Mucosa of gallbladder (tissue), 1 donor: ENCODE data around the gene CAPN12. TPM values are rescaled to one million over a fixed set of nuclear protein-coding genes. Genes with fewer than 3 reads are reported as not detected.

Experiments used
- DNase-seq: peaks from one replicate; pipeline ENCODE4 v3.0.0-alpha.2; 2020; ENCODE audit warnings: low spot score
- total RNA-seq: library from RNA; stranded (reverse); gene quantifications from one replicate; pipeline ENCODE4 v1.2.1, GENCODE V29; 2021
- donor health status: DM: no; HTN: no; CAD: no.

CAPN12 gene
- total RNA-seq, 1 donor from 2014 or later: 206 TPM

- no peak for DNase-seq
Observed at GRCh38 chr19:38682195-38682867, 61.9 kb downstream of the CAPN12 start.

Other genes with a start within 250 kb of the CAPN12 start
- gene MAP4K1, start 126.5 kb downstream of the CAPN12 start, total RNA-seq: 8.2 TPM
- 233 TPM for gene EIF3K, start 125.3 kb downstream of the CAPN12 start, total RNA-seq
- 628 TPM for gene ACTN4, start 96.8 kb downstream of the CAPN12 start, total RNA-seq
- not detected for gene LGALS7, start 29.0 kb upstream of the CAPN12 start, total RNA-seq
- gene LGALS7B, start 44.7 kb upstream of the CAPN12 start, total RNA-seq: 3.1 TPM
- gene LGALS4, start 68.5 kb upstream of the CAPN12 start, total RNA-seq: 1,935 TPM
- 205 TPM for gene ECH1, start 87.3 kb upstream of the CAPN12 start, total RNA-seq
- gene HNRNPL, start 105.5 kb upstream of the CAPN12 start, total RNA-seq: 284 TPM
- 11.9 TPM for gene RINL, start 133.8 kb upstream of the CAPN12 start, total RNA-seq
- gene SIRT2, start 155.1 kb upstream of the CAPN12 start, total RNA-seq: 63.0 TPM
- gene NFKBIB, start 155.5 kb upstream of the CAPN12 start, total RNA-seq: 23.1 TPM
- 0.55 TPM for gene CCER2, start 167.7 kb upstream of the CAPN12 start, total RNA-seq
- 24.9 TPM for gene SARS2, start 186.3 kb upstream of the CAPN12 start, total RNA-seq
- gene MRPS12, start 186.5 kb upstream of the CAPN12 start, total RNA-seq: 30.0 TPM
- 19.1 TPM for gene FBXO17, start 231.3 kb upstream of the CAPN12 start, total RNA-seq